Activated T-cell treated with anti-CD3 and anti-CD28 coated beads, Interleukin-2, amount 50 U/mL, for 4 hours (primary cell): ENCODE results near the gene OPA3. TPM values are rescaled to one million over a fixed set of nuclear protein-coding genes. Genes with fewer than 3 reads are reported as not detected.
"Not testable (repeated sequence)": the region's sequence is repeated elsewhere in the genome, so short reads cannot be mapped to it uniquely, and the experiment has no call there.

Source experiments
- ATAC-seq, 2 donors: fragments of 200-7000 bp; cut with Tn5 transposase; one replicate each; pipeline ENCODE4 v1.10.0; 2021
- DNase-seq: peaks from one replicate; pipeline ENCODE4 v3.0.0-alpha.2; 2020
- H3K27me3 Mint-ChIP-seq: one replicate; pipeline ENCODE4 v1.8.0; 2021; ENCODE audit warnings: low read depth, mixed read lengths
- H3K36me3 Mint-ChIP-seq: one replicate; pipeline ENCODE4 v1.8.0; 2022; ENCODE audit warnings: mixed read lengths; ENCODE audit not compliant: insufficient read depth
- H3K4me1 Mint-ChIP-seq: one replicate; pipeline ENCODE4 v1.8.0; 2021; ENCODE audit warnings: low read depth, mixed read lengths
- H3K4me3 Mint-ChIP-seq: one replicate; pipeline ENCODE4 v1.8.0; 2021; ENCODE audit warnings: mild to moderate bottlenecking, moderate library complexity, mixed read lengths
- H3K9me3 Mint-ChIP-seq: one replicate; pipeline ENCODE4 v1.8.0; 2021; ENCODE audit warnings: mixed read lengths
- total RNA-seq, 3 donors: library from RNA; stranded (reverse); gene quantifications; one replicate each; pipeline ENCODE4 v1.2.1, GENCODE V29; 2021

The OPA3 gene
- total RNA-seq, result 10 to 100 TPM; 14.1 to 15.5 (median 15.1) TPM

DNA sequence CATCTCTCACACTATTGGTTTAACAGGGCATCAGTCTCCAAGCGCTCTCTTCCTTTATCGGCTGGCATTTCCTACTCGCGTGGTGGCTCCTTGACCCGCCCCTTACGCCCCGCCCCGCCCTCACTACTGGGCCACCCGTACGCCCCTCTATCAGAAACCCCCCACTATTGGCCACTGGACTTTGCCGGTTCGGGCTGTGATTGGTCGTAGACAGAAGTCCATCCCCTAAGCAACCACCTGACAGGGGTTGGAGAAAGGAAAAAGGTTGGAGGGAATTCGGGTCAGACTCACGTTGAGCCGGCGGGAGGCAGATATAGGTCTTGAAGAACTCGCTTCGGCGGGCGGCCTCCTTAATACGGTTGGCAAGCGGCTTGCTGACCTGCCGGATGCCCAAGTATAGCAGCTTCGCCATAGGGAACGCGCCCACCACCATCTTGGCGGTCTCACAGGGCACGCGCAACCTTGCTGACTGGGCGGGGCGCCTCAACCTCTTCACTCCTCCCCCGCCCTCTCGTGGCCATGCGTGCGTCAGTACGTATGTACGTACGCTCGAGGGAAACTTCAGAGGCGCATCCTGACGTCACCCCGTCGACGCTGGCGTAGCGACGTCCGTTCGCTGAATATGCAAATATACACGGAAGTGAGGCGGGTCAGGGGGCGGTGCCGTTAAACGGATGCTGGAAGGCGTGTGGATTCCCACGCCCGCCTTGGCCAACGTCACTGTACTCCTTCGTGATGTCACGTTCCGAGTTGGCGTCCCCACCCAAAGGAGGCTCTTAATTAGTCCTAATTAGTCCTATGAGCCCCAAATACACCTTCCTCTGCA is at the start of gene OPA3:
TSS of gene OPA3 (minus strand) at position 471 of the 826 bp plus-strand sequence. CDS start at position 433, 38 bp downstream.
- ATAC-seq (peak; percentile 93 to 94), DNase-seq (peak; percentile 100)
- H3K4me3 Mint-ChIP-seq, result peak within 1 kb of the TSS; percentile 91
- H3K27me3 Mint-ChIP-seq, result peaks cover 12% of the 10 kb centered on the region
- peaks cover 17% of the 10 kb centered on the region for H3K4me1 Mint-ChIP-seq
- no peaks in the 10 kb centered on the region for H3K9me3 Mint-ChIP-seq
- H3K36me3 Mint-ChIP-seq, result peaks cover 5% of the 10 kb centered on the region

DNA sequence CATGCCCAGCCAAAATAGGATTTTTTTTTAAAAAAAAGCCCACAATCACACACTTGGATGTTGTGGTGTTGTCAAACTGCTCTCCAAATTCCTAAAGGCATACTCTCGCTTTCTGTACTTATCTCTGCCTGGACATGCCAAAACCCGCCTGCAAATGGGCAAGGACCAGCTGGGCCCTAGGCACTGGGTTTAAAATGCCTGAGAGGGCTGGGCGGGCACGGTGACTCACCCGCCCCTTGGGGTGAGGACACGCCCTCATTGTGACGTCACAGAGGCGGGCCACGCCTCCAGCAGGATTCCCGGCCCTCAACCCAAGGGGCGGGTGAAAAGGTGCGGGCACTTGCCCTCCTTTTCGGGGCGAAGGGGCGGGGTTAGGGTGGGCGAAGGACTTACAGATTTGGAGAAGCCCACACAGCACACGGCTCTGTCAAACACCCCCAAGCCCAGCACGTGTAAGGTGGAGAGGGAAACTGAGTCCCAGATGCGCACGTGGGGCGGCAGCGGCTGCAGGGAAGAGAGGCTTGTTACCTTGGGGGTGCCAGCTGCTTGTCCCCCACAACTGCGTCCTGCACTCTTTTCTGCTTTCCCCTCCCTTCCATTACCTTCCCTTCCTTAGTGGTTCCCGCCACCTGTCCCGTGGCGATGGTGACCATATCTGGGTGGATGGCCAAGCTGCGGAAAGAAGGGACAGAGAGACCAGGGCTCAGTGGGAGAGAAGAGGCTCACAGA is 48.0 kb upstream of the OPA3 start:
- Mint-ChIP-seq H3K4me3 (no peak overlapping the region), H3K4me1 (peaks cover 11% of the 10 kb centered on the region), H3K27me3 (no peaks in the 10 kb centered on the region), H3K9me3 (no peaks in the 10 kb centered on the region), H3K36me3 (peaks cover 12% of the 10 kb centered on the region)
- DNase-seq (peak; percentile 36), ATAC-seq (peak; percentile 44 to 53)

GRCh38 chr19:45630463-45630862 is 45.9 kb upstream of the OPA3 start:
- DNase-seq (no peak), ATAC-seq (peak; percentile 87 to 93)
- no peak overlapping the region for H3K4me3 Mint-ChIP-seq
- no peaks in the 10 kb centered on the region for H3K9me3 Mint-ChIP-seq
- H3K36me3 Mint-ChIP-seq, result peaks cover 17% of the 10 kb centered on the region
- H3K4me1 Mint-ChIP-seq, result peaks cover 11% of the 10 kb centered on the region
- no peaks in the 10 kb centered on the region for H3K27me3 Mint-ChIP-seq

GRCh38 chr19:45629704-45630103 is 45.1 kb upstream of the OPA3 start:
- DNase-seq (no peak), ATAC-seq (no peak)
- Mint-ChIP-seq H3K36me3 (peaks cover 20% of the 10 kb centered on the region), H3K9me3 (no peaks in the 10 kb centered on the region), H3K4me1 (peaks cover 11% of the 10 kb centered on the region), H3K27me3 (no peaks in the 10 kb centered on the region), H3K4me3 (no peak overlapping the region)

GRCh38 chr19:45628219-45628618 is 43.6 kb upstream of the OPA3 start:
- not testable (repeated sequence) for H3K27me3 Mint-ChIP-seq, H3K9me3 Mint-ChIP-seq, DNase-seq, ATAC-seq, H3K4me3 Mint-ChIP-seq
- H3K36me3 Mint-ChIP-seq, result peaks cover 28% of the 10 kb centered on the region
- peaks cover 11% of the 10 kb centered on the region for H3K4me1 Mint-ChIP-seq

GRCh38 chr19:45623984-45624383 is 39.4 kb upstream of the OPA3 start:
- DNase-seq (no peak), ATAC-seq (no peak)
- Mint-ChIP-seq H3K9me3 (no peaks in the 10 kb centered on the region), H3K4me3 (no peak overlapping the region), H3K4me1 (no peaks in the 10 kb centered on the region), H3K27me3 (no peaks in the 10 kb centered on the region), H3K36me3 (peaks cover 32% of the 10 kb centered on the region)

DNA sequence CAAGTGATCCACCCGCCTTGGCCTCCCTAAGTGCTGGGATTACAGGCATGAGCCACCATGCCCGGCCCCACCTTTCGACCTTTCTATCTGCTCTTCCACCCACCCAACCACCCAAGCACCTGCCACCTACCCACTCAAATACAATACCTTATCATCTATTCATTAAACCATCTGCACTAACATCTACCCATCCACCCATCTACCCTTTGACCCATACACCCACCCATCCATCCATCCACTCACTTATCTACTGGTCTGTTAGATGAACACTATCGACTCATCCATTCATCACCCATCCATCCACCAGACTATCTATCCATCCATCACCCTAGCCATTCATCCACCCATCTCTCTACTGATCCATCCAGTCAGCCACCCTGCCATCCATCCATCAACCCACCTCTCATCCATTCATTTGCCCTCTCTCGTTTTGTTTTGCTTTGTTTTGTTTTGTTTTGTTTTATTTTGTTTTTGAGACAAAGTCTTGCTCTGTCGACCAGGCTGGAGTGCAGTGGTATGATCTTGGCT is 37.4 kb upstream of the OPA3 start:
- no peaks in the 10 kb centered on the region for H3K4me1 Mint-ChIP-seq
- H3K27me3 Mint-ChIP-seq, result no peaks in the 10 kb centered on the region
- peaks cover 28% of the 10 kb centered on the region for H3K36me3 Mint-ChIP-seq
- DNase-seq (no peak), ATAC-seq (no peak)
- H3K4me3 Mint-ChIP-seq, result no peak overlapping the region
- H3K9me3 Mint-ChIP-seq, result no peaks in the 10 kb centered on the region

DNA sequence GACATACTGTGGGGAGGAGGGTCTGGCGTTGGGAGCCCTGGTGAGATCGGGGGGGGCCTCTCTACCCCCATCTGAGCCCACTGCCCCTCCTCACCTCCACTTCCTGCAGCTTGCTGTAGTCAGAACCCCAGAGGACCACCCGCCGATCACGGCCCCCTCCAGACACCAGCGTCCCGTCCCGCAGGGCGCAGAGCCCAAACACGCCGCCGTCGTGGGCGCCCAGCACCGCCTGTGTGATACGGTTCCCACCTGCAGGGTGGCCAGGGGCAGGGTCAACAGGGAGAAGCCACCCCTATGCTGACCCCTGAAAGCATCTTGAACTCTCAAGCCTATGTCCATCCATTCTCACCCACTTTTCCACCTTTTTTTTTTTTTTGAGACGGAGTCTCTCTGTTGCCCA is 36.8 kb upstream of the OPA3 start:
- DNase-seq (no peak), ATAC-seq (no peak)
- H3K27me3 Mint-ChIP-seq, result no peaks in the 10 kb centered on the region
- no peak overlapping the region for H3K4me3 Mint-ChIP-seq
- peaks cover 28% of the 10 kb centered on the region for H3K36me3 Mint-ChIP-seq
- H3K4me1 Mint-ChIP-seq, result no peaks in the 10 kb centered on the region
- H3K9me3 Mint-ChIP-seq, result no peaks in the 10 kb centered on the region

GRCh38 chr19:45616704-45617017 is 32.1 kb upstream of the OPA3 start:
- no peak for ATAC-seq
- Mint-ChIP-seq H3K36me3 (peaks cover 29% of the 10 kb centered on the region), H3K4me3 (no peak overlapping the region)

DNA sequence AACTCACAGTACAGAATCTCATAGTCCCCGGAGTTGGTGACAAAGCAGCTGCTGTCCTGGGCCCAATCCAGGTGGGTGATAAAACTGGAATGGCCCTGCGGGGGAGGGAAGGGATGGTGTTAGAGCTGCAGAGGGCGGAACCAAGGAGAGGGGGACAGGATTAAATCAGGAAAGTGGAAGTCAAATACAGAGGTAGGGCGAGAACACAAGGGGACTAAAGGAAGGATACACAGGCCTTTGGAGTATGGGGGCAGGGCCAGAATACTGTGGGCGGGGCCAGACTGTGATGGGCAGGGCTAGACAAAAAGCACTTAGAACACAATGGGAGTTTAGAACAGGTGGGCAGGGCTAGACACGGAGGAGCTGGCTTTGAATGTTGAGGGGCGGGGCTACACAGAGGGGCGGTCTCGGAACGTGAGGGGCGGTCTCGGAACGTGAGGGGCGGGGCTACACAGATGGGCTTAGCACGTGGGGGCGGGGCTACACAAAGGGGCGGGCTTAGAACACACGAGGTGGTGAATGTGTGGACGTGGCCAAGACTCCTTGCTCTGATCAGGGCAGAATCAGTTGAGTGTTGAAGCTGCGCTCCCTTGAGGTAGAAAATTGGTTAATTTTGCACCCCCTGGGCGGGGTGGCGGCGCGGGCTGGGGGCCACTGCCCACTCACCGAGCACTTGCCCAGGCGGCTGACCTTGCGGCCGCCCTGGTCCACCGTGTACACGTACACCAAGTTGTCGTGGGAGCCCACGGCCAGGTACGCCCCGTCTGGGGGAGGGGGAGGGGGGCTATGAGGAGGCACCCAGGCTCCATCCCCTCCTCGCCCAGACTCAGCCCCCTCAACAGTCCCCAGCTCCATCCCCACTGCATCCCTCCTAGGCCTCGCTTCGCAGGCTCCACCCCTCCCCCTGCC is 31.4 kb upstream of the OPA3 start:
- Mint-ChIP-seq H3K27me3 (no peaks in the 10 kb centered on the region), H3K4me3 (no peak overlapping the region), H3K4me1 (peaks cover 17% of the 10 kb centered on the region), H3K36me3 (peaks cover 27% of the 10 kb centered on the region), H3K9me3 (no peaks in the 10 kb centered on the region)
- DNase-seq (peak; percentile 59), ATAC-seq (peak; percentile 85 to 94)

More at GRCh38 chr19:45616704-45617017, 32.1 kb upstream of the OPA3 start:
- no peaks in the 10 kb centered on the region for H3K27me3 Mint-ChIP-seq
- H3K4me1 Mint-ChIP-seq, result peaks cover 17% of the 10 kb centered on the region
- H3K9me3 Mint-ChIP-seq, result no peaks in the 10 kb centered on the region
- DNase-seq, result no peak

DNA sequence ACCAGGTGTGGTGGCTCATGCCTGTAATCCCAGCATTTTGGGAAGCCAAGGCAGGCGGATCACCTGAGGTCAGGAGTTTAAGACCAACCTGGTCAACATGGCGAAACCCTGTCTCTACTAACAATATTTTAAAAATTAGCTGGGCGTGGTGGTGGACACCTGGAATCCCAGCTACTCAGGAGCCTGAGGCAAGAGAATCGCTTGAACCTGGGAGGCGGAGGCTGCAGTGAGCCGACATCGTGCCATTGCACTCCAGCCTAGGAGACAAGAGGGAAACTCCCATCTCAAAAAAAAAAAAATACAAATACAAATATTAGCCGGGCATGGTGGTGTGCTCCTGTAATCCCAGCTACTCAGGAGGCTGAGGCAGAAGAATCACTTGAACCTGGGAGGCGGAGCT is 30.5 kb upstream of the OPA3 start:
- Mint-ChIP-seq H3K4me1 (peaks cover 17% of the 10 kb centered on the region), H3K36me3 (peaks cover 28% of the 10 kb centered on the region)
- DNase-seq, H3K27me3 Mint-ChIP-seq, ATAC-seq, H3K9me3 Mint-ChIP-seq, H3K4me3 Mint-ChIP-seq: not testable (repeated sequence)

DNA sequence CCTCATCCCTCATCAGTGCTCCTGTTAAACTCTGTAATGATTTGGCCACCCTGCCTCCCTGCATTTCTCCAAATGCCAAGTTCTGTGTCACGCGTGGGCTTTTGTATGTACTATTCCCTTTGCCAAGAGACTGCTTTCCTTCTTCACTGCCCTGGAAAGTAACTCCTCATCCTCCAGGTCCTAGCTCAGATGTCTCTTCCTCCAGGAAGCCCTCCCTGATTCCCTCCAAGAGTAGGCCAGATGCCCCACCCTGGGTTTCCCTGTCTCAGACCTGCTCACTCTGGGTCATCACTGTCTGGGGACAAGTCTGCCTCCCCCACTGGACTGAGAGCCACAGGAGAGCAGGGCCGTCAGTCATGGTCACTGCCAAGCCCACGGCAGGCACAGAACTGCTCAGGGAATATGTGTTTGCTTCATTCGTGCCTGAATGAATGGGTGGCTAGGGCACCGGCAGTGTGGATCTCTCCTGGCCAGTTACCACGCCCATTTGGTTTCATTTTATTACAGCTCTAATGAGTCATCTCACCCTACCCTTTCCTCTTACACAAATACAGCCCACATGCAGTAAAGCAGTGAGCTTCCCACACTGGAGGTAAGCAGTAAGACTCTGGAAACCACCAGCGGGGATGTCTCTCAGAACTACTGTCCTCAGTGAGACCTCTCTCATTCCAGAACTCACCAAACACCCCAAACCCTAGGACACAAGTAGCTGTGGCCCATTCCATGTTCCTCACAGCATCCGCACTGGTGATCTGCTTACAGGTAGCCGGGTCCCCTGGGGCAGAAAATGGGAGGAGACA is 29.5 kb upstream of the OPA3 start:
- DNase-seq, result no peak
- peaks cover 17% of the 10 kb centered on the region for H3K4me1 Mint-ChIP-seq
- peak; percentile 78 to 85 for ATAC-seq
- H3K27me3 Mint-ChIP-seq, result no peaks in the 10 kb centered on the region
- H3K9me3 Mint-ChIP-seq, result peaks cover 1% of the 10 kb centered on the region
- peaks cover 31% of the 10 kb centered on the region for H3K36me3 Mint-ChIP-seq
- H3K4me3 Mint-ChIP-seq, result peak overlapping the region; percentile 62

DNA sequence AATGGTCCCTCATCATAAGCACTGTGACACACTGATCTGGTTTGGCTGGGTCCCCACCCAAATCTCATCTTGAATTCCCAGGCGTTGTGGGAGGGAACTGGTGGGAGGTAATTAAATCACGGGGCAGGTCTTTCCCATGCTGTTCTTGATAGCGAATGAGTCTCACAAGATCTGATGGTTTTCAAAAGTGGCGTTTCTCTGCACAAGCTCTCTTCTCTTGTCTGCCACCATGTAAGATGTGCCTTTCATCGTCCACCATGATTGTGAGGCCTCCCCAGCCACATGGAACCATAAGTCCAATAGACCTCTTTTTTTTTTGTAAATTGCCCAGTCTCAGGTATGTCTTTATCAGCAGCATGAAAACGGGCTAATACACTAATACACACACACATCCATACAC is 24.3 kb upstream of the OPA3 start:
- DNase-seq (no peak), ATAC-seq (no peak)
- H3K9me3 Mint-ChIP-seq, result peaks cover 6% of the 10 kb centered on the region
- no peaks in the 10 kb centered on the region for H3K27me3 Mint-ChIP-seq
- peaks cover 23% of the 10 kb centered on the region for H3K36me3 Mint-ChIP-seq
- H3K4me3 Mint-ChIP-seq, result no peak overlapping the region
- H3K4me1 Mint-ChIP-seq, result peaks cover 14% of the 10 kb centered on the region
